Measurements from ENCODE around the gene TSPAN2. TPM values are rescaled to one million over a fixed set of nuclear protein-coding genes. Genes with fewer than 3 reads are reported as not detected.
A peak's percentile ranks its signal among the peaks of the same experiment; 100 is the strongest.

The TSPAN2 gene
- total RNA-seq (2014; rRNA removed; shearing (Covaris generic)) (0.25 TPM in 1 of 2 replicates, not detected in the other), total RNA-seq (2022) (0.22 and 0.36 TPM in 2 replicates), Bru-seq, nascent RNA (percentile 21 among the genes with signal in this experiment), BruChase-seq, experiment 1, labeled RNA remaining after a 6-hour chase (percentile 11 among the genes with signal in this experiment), BruChase-seq, experiment 2, labeled RNA remaining after a 2-hour chase (percentile 14 among the genes with signal in this experiment)
- long read RNA-seq, partial matches to known transcripts = 0 of 2 reads
- long read RNA-seq, other reads (novel, unspliced or antisense) = 0 of 2 reads

DNA sequence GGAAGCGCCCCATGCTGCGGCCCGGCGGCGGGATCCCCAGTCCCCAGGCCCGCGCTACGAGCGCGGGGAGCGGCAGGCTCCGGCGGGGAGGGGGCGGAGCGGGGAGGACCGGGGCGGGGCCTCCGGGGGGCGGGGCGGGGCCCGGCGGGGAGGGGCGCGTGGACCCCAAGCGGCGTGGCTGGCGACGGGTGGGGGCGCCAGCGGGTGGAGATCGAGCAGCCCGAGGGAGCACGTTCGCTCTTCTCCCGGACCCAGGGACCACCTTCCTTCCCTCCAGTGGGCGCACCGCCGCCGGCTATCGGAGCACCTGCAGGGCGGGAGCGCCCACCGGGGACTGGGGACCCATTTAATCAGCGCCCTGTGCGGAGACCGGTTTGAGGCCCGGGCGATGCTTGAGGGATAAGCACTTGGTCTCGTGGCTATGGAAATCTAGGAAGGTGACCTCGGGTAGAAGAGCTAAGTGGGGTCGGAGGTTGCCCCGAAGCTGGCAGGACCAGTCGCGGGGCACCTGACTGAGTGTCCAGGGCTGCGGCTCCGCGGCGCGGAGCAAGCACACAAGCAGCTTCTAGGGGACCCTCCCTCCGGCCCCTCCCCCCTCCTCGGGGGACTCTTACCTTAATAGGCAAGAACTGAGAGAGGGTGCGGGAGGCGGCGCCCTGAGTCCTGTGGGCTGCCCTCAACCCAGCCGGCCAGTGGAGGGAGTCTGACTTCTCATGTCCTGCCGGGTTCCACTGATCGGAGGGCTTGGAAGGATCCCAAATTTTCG lies at the start of gene TSPAN2:
Gene TSPAN2, minus strand, starts transcription at position 84 of the 766 bp plus-strand sequence. Its CDS starts 71 bp downstream, at position 13.
- Histone ChIP-seq H3K9me2 (ENCODE audit: insufficient read depth, low read length) (no peaks in the 10 kb centered on the region), H3K27ac (ENCODE audit: low read depth, low read length, poor library complexity, severe bottlenecking) (no peak within 1 kb of the TSS), H3K4me3 (ENCODE audit: low read depth, low read length, poor library complexity, severe bottlenecking) (peak within 1 kb of the TSS; percentile 64), H3K4me2 (ENCODE audit: low read length) (peak within 1 kb of the TSS; percentile 69; the same call in 1 of the 2 replicates), H2AFZ (ENCODE audit: low read length) (peak within 1 kb of the TSS; percentile 70), H4K20me1 (ENCODE audit: insufficient read depth, low read length) (no peaks in the 10 kb centered on the region), H3K36me3 (ENCODE audit: insufficient read depth, low read length) (no peaks in the 10 kb centered on the region), H3K4me1 (ENCODE audit: insufficient read depth, low read length, poor library complexity, severe bottlenecking) (peaks cover 6% of the 10 kb centered on the region), H3K79me2 (ENCODE audit: insufficient read depth, low read depth, low read length) (no peaks in the 10 kb centered on the region), H3K9me3 (ENCODE audit: low read length) (no peaks in the 10 kb centered on the region)
- intact Hi-C loops (cut with micrococcal nuclease; ENCODE audit: unreplicated experiment) = loop anchor here (10.0 kb wide), 1 partner anchor 335 kb away; the partner anchor contains the start of gene CSDE1
- peak; percentile 26 for DNase-seq (ENCODE audit: low spot score)
- BruUV-seq (replicated peaks) = no TSS peak
- no peak for TF ChIP-seq EZH2phosphoT487 (IDR thresholded peaks at IDR 0.05; ENCODE audit: borderline replicate concordance, low read depth, low read length)
- ChIA-PET CTCF (ENCODE audit: unreplicated experiment) (no interaction called here), POLR2A (interaction anchor here (1.0 kb wide), 1 partner anchor 9 kb away, joined by 3 read pairs; no protein-coding TSS in a partner anchor)

DNA sequence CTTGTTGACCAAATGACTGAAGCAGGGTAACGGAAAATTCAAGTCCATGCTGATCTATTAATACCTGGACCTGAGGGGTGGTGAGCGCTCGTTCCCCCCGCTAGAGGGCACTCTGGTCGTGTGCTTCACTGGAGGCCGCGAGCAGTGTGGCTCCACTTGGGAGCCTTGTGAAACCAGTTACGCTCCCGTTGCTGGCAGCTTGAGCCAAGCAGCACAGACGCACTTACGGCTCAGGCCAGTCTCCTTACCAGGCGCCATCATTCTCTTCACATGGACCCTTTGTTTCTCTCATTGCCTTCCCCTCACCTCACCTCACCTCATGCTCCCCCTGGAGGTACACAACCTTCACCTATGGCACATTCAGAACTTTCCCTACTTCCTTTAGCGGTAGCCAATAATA lies 49.7 kb upstream of the TSPAN2 start:
- Histone ChIP-seq H3K9me2 (ENCODE audit: insufficient read depth, low read length) (no peaks in the 10 kb centered on the region), H3K79me2 (ENCODE audit: insufficient read depth, low read depth, low read length) (no peaks in the 10 kb centered on the region), H4K20me1 (ENCODE audit: insufficient read depth, low read length) (no peaks in the 10 kb centered on the region), H3K4me1 (ENCODE audit: insufficient read depth, low read length, poor library complexity, severe bottlenecking) (no peaks in the 10 kb centered on the region), H2AFZ (ENCODE audit: low read length) (peak overlapping the region; percentile 44; the same call in 1 of the 2 replicates), H3K9me3 (ENCODE audit: low read length) (no peaks in the 10 kb centered on the region), H3K4me2 (ENCODE audit: low read length) (peak overlapping the region; percentile 24; the same call in 1 of the 2 replicates), H3K36me3 (ENCODE audit: insufficient read depth, low read length) (no peaks in the 10 kb centered on the region), H3K27ac (ENCODE audit: low read depth, low read length, poor library complexity, severe bottlenecking) (no peak overlapping the region), H3K4me3 (ENCODE audit: low read depth, low read length, poor library complexity, severe bottlenecking) (no peak overlapping the region)
- TF ChIP-seq, protein P1, sequence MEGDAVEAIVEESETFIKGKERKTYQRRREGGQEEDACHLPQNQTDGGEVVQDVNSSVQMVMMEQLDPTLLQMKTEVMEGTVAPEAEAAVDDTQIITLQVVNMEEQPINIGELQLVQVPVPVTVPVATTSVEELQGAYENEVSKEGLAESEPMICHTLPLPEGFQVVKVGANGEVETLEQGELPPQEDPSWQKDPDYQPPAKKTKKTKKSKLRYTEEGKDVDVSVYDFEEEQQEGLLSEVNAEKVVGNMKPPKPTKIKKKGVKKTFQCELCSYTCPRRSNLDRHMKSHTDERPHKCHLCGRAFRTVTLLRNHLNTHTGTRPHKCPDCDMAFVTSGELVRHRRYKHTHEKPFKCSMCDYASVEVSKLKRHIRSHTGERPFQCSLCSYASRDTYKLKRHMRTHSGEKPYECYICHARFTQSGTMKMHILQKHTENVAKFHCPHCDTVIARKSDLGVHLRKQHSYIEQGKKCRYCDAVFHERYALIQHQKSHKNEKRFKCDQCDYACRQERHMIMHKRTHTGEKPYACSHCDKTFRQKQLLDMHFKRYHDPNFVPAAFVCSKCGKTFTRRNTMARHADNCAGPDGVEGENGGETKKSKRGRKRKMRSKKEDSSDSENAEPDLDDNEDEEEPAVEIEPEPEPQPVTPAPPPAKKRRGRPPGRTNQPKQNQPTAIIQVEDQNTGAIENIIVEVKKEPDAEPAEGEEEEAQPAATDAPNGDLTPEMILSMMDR (conservative IDR thresholded peaks at IDR 0.05; ENCODE audit: low read length) = peak; percentile 92
- no peak for TF ChIP-seq EZH2phosphoT487 (IDR thresholded peaks at IDR 0.05; ENCODE audit: borderline replicate concordance, low read depth, low read length)
- no TSS peak for BruUV-seq (replicated peaks)
- DNase-seq (ENCODE audit: low spot score) = peak; percentile 71
- ChIA-PET POLR2A (interaction anchor here (0.7 kb wide), 1 partner anchor 27 kb away, joined by 3 read pairs; no protein-coding TSS in a partner anchor), CTCF (ENCODE audit: unreplicated experiment) (interaction anchor here (1.1 to 2.4 kb wide), 2 partner anchors 331 to 456 kb away, joined by 3 to 10 read pairs; no protein-coding TSS in a partner anchor)
- intact Hi-C loops (cut with micrococcal nuclease; ENCODE audit: unreplicated experiment) = loop anchor here (1.0 to 10.0 kb wide), 3 partner anchors 136 to 456 kb away; no protein-coding TSS in a partner anchor

DNA sequence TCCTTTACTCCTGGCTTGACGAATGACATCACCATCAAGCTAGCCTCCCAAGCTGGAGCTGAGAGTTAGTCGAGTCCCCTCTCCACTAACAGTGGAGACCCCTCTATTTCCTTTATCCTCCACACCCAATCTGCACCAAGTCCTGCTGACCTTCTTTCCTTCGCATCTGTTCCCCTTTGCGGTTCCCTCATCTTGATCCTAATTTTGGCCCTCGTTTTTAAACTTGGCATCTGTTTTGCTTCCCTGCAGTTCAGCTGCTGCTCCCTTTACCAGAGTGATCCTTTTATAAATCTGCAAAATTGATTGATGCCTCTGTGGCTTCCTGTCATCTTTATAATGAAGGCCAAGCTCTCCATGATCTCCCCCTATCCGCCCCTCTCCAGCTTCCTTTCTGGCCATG lies 49.0 kb upstream of the TSPAN2 start:
- Histone ChIP-seq H3K9me3 (ENCODE audit: low read length) (no peaks in the 10 kb centered on the region), H3K4me1 (ENCODE audit: insufficient read depth, low read length, poor library complexity, severe bottlenecking) (no peaks in the 10 kb centered on the region), H3K79me2 (ENCODE audit: insufficient read depth, low read depth, low read length) (no peaks in the 10 kb centered on the region), H4K20me1 (ENCODE audit: insufficient read depth, low read length) (no peaks in the 10 kb centered on the region), H3K9me2 (ENCODE audit: insufficient read depth, low read length) (no peaks in the 10 kb centered on the region), H3K27ac (ENCODE audit: low read depth, low read length, poor library complexity, severe bottlenecking) (no peak overlapping the region), H3K4me3 (ENCODE audit: low read depth, low read length, poor library complexity, severe bottlenecking) (no peak overlapping the region), H3K36me3 (ENCODE audit: insufficient read depth, low read length) (no peaks in the 10 kb centered on the region), H3K4me2 (ENCODE audit: low read length) (no peak overlapping the region), H2AFZ (ENCODE audit: low read length) (no peak overlapping the region)
- TF ChIP-seq, protein P1 (conservative IDR thresholded peaks at IDR 0.05; ENCODE audit: low read length) = no peak
- TF ChIP-seq EZH2phosphoT487 (IDR thresholded peaks at IDR 0.05; ENCODE audit: borderline replicate concordance, low read depth, low read length) = no peak
- BruUV-seq (replicated peaks) = no TSS peak
- ChIA-PET POLR2A (no interaction called here), CTCF (ENCODE audit: unreplicated experiment) (interaction anchor here (1.1 to 2.4 kb wide), 3 partner anchors 327 to 457 kb away, joined by 3 to 10 read pairs (median 4); no protein-coding TSS in a partner anchor)
- intact Hi-C loops (cut with micrococcal nuclease; ENCODE audit: unreplicated experiment) = loop anchor here (10.0 kb wide), 1 partner anchor 137 kb away; no protein-coding TSS in a partner anchor
- DNase-seq (ENCODE audit: low spot score) = no peak

All from OCI-LY7 (cell line).